DMS114 treated with DMSO at 0.1 percent for 48 hours (cell line): ENCODE measurements around the gene PRDM5.

Source experiments
- DNase-seq: peaks from one replicate; lab custom pipeline; 2025; ENCODE audit not compliant: unreplicated experiment; lab: John Stamatoyannopoulos, UW

The PRDM5 gene

GRCh38 chr4:120922381-120923206 is at the start of gene PRDM5:
TSS of gene PRDM5 (minus strand) at chr4:120922726. CDS start at chr4:120922608, 118 bp downstream.
- DNase-seq: peak; percentile 22

GRCh38 chr4:120971884-120972283 is 49.4 kb upstream of the PRDM5 start:
- DNase-seq: no peak

- DNase-seq: no peak
Observed at GRCh38 chr4:120965938-120966337, 43.4 kb upstream of the PRDM5 start.

GRCh38 chr4:120964596-120964995 is 42.1 kb upstream of the PRDM5 start:
- no peak for DNase-seq

GRCh38 chr4:120963449-120963848 is 40.9 kb upstream of the PRDM5 start:
- no peak for DNase-seq

GRCh38 chr4:120960656-120961267 is 38.2 kb upstream of the PRDM5 start:
- DNase-seq: no peak

- no peak for DNase-seq
Observed at GRCh38 chr4:120948382-120948781, 25.9 kb upstream of the PRDM5 start.

GRCh38 chr4:120942776-120943175 is 20.2 kb upstream of the PRDM5 start:
- no peak for DNase-seq

GRCh38 chr4:120940547-120940946 is 18.0 kb upstream of the PRDM5 start:
- no peak for DNase-seq

GRCh38 chr4:120939693-120940092 is 17.2 kb upstream of the PRDM5 start:
- no peak for DNase-seq

- no peak for DNase-seq
Observed at GRCh38 chr4:120929847-120930246, 7.3 kb upstream of the PRDM5 start.

- no peak for DNase-seq
Observed at GRCh38 chr4:120927801-120928409, 5.4 kb upstream of the PRDM5 start.

GRCh38 chr4:120926358-120927025 is 4.0 kb upstream of the PRDM5 start:
- DNase-seq: no peak

- no peak for DNase-seq
Observed at GRCh38 chr4:120924931-120925330, 2.4 kb upstream of the PRDM5 start.

GRCh38 chr4:120923207-120923522 is 639 bp upstream of the PRDM5 start:
- no peak for DNase-seq

GRCh38 chr4:120921456-120922380 is 808 bp downstream of the PRDM5 start:
- peak; percentile 32 for DNase-seq

GRCh38 chr4:120920666-120921065 is 1.9 kb downstream of the PRDM5 start:
- no peak for DNase-seq

GRCh38 chr4:120919358-120919757 is 3.2 kb downstream of the PRDM5 start:
- no peak for DNase-seq

- DNase-seq: no peak
Observed at GRCh38 chr4:120918788-120919187, 3.7 kb downstream of the PRDM5 start.

- DNase-seq: no peak
Observed at GRCh38 chr4:120918092-120918491, 4.4 kb downstream of the PRDM5 start.

- DNase-seq: no peak
Observed at GRCh38 chr4:120916937-120917336, 5.6 kb downstream of the PRDM5 start.
